Measurements from ENCODE around the gene C11orf65.

DNA sequence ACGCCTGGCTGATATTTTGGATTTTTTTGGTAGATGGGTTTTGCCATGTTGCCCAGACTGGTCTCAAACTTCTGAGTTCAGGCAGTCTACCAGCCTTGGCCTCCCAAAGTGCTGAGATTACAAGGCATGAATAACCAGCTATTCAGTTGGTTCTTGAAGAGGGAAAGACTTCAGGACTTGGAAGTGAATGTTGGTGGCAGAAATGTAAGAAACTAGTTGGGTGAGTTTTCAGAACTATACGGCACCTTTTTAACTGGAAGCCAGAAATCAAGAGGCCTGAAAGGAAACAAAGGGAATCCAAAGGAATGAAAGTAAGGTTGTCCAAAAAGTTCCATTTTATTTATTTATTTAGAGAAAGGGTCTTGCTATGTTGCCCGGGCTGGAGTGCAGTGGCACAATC is 28.0 kb upstream of the C11orf65 start:
- no peak for TF ChIP-seq POLR2A (IDR thresholded peaks at IDR 0.05)
- TF ChIP-seq, protein P1, sequence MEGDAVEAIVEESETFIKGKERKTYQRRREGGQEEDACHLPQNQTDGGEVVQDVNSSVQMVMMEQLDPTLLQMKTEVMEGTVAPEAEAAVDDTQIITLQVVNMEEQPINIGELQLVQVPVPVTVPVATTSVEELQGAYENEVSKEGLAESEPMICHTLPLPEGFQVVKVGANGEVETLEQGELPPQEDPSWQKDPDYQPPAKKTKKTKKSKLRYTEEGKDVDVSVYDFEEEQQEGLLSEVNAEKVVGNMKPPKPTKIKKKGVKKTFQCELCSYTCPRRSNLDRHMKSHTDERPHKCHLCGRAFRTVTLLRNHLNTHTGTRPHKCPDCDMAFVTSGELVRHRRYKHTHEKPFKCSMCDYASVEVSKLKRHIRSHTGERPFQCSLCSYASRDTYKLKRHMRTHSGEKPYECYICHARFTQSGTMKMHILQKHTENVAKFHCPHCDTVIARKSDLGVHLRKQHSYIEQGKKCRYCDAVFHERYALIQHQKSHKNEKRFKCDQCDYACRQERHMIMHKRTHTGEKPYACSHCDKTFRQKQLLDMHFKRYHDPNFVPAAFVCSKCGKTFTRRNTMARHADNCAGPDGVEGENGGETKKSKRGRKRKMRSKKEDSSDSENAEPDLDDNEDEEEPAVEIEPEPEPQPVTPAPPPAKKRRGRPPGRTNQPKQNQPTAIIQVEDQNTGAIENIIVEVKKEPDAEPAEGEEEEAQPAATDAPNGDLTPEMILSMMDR (IDR thresholded peaks at IDR 0.05), result no peak
- no peak for TF ChIP-seq POLR2AphosphoS5 (IDR thresholded peaks at IDR 0.05)

All from prostate gland (tissue), 2 donors.